Measurements from ENCODE around the gene COBL. TPM values are rescaled to one million over a fixed set of nuclear protein-coding genes. Genes with fewer than 3 reads are reported as not detected.
A peak's percentile ranks its signal among the peaks of the same experiment; 100 is the strongest.

Gene COBL
- total RNA-seq, 1 donor from 2014 or later, result 25.7 TPM

DNA sequence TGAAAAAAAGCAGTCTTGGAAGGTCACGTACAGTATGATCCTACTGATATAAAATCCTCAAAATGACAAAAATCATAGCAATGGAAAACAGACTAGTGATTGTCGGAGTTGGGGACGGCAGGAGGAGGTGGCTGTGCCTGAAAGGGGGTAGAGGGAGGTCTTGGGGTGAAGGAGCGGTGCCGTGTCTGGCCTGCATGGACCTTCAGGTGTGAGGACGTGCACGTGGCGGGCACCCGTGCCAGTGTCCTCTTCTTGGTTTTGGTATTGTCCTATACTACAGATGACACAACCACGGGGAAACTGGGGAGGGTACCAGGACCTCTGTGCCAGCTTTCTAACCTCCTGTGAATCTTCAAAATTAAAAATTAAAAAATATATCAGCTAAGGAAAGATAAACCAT lies 73.0 kb downstream of the COBL start:
- no peak for DNase-seq (ENCODE audit: extremely low spot score, unreplicated experiment)
- TF ChIP-seq CTCF (conservative IDR thresholded peaks at IDR 0.05), result no peak
- Mint-ChIP-seq H3K27ac (no peak overlapping the region), H3K27me3 (no peaks in the 10 kb centered on the region), H3K9me3 (no peaks in the 10 kb centered on the region), H3K36me3 (no peaks in the 10 kb centered on the region), H3K4me1 (ENCODE audit: unreplicated experiment) (peaks cover 11% of the 10 kb centered on the region), H3K4me3 (no peak overlapping the region)

GRCh38 chr7:51242881-51243518 lies 73.6 kb downstream of the COBL start:
- H3K27me3 Mint-ChIP-seq, result no peaks in the 10 kb centered on the region
- H3K4me1 Mint-ChIP-seq (ENCODE audit: unreplicated experiment), result peaks cover 16% of the 10 kb centered on the region
- no peaks in the 10 kb centered on the region for H3K9me3 Mint-ChIP-seq
- TF ChIP-seq CTCF (conservative IDR thresholded peaks at IDR 0.05), result no peak
- no peak overlapping the region for H3K4me3 Mint-ChIP-seq
- H3K27ac Mint-ChIP-seq, result no peak overlapping the region
- DNase-seq (ENCODE audit: extremely low spot score, unreplicated experiment), result no peak
- no peaks in the 10 kb centered on the region for H3K36me3 Mint-ChIP-seq

DNA sequence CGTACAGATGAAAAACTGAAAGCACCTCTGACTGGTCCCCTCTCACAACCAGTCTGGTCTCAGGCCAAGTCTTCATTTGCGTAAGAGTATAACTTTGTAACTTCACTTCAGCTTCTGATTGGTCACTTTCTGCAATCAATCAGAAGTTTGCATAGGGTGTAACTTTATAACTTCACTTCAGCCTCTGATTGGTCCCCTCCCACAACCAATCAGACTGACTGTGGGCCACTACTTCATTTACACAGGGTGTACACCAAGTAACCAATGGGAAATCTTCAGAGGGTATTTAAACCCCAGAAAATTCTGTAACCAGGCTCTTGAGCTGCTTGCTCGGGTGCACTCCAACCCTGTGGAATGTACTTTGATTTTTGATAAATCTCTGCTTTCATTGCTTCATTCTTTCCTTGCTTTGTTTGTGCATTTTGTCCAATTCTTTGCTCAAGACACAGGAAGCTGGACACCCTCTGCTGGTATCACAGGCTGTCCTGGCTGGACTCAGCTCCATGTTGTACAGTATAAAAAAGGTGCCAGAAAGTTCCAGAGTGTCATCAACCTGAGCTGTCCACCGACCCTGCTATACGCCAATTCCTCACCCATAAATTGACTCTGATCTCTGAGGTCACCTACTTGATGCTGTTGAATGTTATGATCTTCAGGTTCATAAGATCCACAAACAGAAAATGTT lies 74.5 kb downstream of the COBL start:
- Mint-ChIP-seq H3K9me3 (no peaks in the 10 kb centered on the region), H3K27me3 (no peaks in the 10 kb centered on the region), H3K4me3 (no peak overlapping the region), H3K36me3 (no peaks in the 10 kb centered on the region), H3K27ac (no peak overlapping the region), H3K4me1 (ENCODE audit: unreplicated experiment) (peaks cover 16% of the 10 kb centered on the region)
- DNase-seq (ENCODE audit: extremely low spot score, unreplicated experiment), result no peak
- TF ChIP-seq CTCF (conservative IDR thresholded peaks at IDR 0.05), result no peak

GRCh38 chr7:51240868-51241267 lies 75.7 kb downstream of the COBL start:
- no peak for DNase-seq (ENCODE audit: extremely low spot score, unreplicated experiment)
- peaks cover 20% of the 10 kb centered on the region for H3K4me1 Mint-ChIP-seq (ENCODE audit: unreplicated experiment)

DNA sequence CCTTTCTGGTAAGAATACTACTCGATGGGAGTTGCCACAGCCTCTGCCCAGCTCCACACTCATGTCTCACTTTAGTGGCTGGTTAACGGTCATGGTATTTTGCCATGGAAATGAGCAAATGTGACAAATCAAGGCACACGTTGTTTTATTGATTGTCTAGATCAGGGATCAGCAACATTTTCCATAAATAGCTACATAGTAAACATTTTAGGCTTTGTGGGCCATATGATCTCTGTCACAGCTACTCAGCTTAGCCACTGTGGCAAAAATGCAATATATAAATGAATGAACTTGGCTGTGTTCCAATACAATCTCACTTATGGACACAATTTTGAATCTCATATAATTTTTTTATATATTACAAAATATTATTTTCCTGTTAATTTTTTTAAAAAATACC lies 76.9 kb downstream of the COBL start:
- peaks cover 32% of the 10 kb centered on the region for H3K4me1 Mint-ChIP-seq (ENCODE audit: unreplicated experiment)
- peak overlapping the region; percentile 61 for H3K27ac Mint-ChIP-seq
- DNase-seq (ENCODE audit: extremely low spot score, unreplicated experiment), result no peak
- no peak overlapping the region for H3K4me3 Mint-ChIP-seq
- no peak for TF ChIP-seq CTCF (conservative IDR thresholded peaks at IDR 0.05)
- H3K9me3 Mint-ChIP-seq, result no peaks in the 10 kb centered on the region
- H3K27me3 Mint-ChIP-seq, result no peaks in the 10 kb centered on the region
- H3K36me3 Mint-ChIP-seq, result no peaks in the 10 kb centered on the region

More at GRCh38 chr7:51240868-51241267, 75.7 kb downstream of the COBL start:
- Mint-ChIP-seq H3K4me3 (no peak overlapping the region), H3K9me3 (no peaks in the 10 kb centered on the region), H3K36me3 (no peaks in the 10 kb centered on the region), H3K27me3 (no peaks in the 10 kb centered on the region), H3K27ac (no peak overlapping the region)
- no peak for TF ChIP-seq CTCF (conservative IDR thresholded peaks at IDR 0.05)

All from type B pancreatic cell (in vitro differentiated cells).